ENCODE data around the gene TBX15.

TBX15 gene
- total RNA-seq: 0 to 0.19 (median 0.17) reads per million in 3 donors

- Histone ChIP-seq H3K4me3 (ENCODE audit: insufficient read depth, low read depth, low read length, poor library complexity, severe bottlenecking) (no peak within 1 kb of the TSS), H3K9me3 (ENCODE audit: control insufficient read depth, low read length) (no peaks in the 10 kb centered on the region), H3K36me3 (ENCODE audit: control insufficient read depth, insufficient read depth, low read length) (no peaks in the 10 kb centered on the region), H3K27ac (ENCODE audit: insufficient read depth, low read length, poor library complexity, severe bottlenecking) (no peak within 1 kb of the TSS), H3K4me1 (ENCODE audit: control insufficient read depth, insufficient read depth, low read length, poor library complexity, severe bottlenecking) (no peaks in the 10 kb centered on the region), H3K27me3 (replicated peaks; ENCODE audit: control insufficient read depth, insufficient read depth, low read length, poor library complexity, severe bottlenecking) (peaks cover 70% of the 10 kb centered on the region)
- no peak for DNase-seq
These were observed at the start of gene TBX15 for GRCh38 chr1:118988186-118989005. TSS of gene TBX15 (minus strand) at chr1:118988343. CDS start at chr1:118987795, 548 bp downstream.

GRCh38 chr1:119034359-119034758, 46.2 kb upstream of the TBX15 start:
- Histone ChIP-seq H3K27ac (ENCODE audit: insufficient read depth, low read length, poor library complexity, severe bottlenecking) (no peak overlapping the region), H3K36me3 (ENCODE audit: control insufficient read depth, insufficient read depth, low read length) (peaks cover 15% of the 10 kb centered on the region), H3K4me1 (ENCODE audit: control insufficient read depth, insufficient read depth, low read length, poor library complexity, severe bottlenecking) (no peaks in the 10 kb centered on the region), H3K9me3 (ENCODE audit: control insufficient read depth, low read length) (no peaks in the 10 kb centered on the region), H3K4me3 (ENCODE audit: insufficient read depth, low read depth, low read length, poor library complexity, severe bottlenecking) (no peak overlapping the region), H3K27me3 (replicated peaks; ENCODE audit: control insufficient read depth, insufficient read depth, low read length, poor library complexity, severe bottlenecking) (no peaks in the 10 kb centered on the region)
- no peak for DNase-seq

DNA sequence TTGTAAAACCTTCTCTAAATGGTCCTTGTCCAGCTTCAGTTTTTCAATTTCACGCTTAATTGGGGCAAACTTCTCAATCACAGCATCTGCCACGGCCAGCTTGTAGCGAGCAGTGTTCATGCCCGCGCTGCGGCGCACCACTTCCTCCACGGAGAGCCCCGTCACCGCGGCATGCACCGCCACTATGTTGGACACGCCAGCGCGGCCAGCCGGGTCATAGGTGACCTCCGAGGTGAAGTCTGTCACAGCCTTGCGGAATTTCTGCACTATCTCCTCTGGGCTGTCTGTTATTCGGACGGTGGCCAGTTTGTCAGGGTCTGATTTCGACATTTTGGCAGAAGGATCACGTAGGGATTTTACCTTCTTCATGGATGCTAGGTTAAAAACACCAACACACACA, 44.8 kb upstream of the TBX15 start:
- no peak overlapping the region for H3K27ac ChIP-seq (ENCODE audit: insufficient read depth, low read length, poor library complexity, severe bottlenecking)
- H3K9me3 ChIP-seq (ENCODE audit: control insufficient read depth, low read length): no peaks in the 10 kb centered on the region
- no peak for DNase-seq

DNA sequence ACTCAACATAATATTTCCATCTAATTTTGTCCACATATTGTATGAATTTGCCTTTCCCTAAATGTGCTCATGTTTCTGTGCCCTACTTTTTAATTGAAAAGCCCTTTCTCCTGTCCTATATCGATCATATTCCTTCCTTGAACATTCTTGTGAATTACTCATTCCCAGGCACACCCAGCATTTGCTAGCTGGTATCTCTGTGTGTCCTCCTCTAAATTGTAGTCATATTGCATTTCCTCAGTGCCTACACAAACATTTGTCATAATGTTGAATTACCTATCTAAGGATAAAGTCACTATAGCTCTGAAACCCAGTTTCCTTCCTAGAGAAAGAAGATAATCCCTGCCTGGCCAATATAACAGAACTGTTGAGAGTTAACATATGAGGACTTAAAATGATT, 39.6 kb upstream of the TBX15 start:
- Histone ChIP-seq H3K4me3 (ENCODE audit: insufficient read depth, low read depth, low read length, poor library complexity, severe bottlenecking) (no peak overlapping the region), H3K36me3 (ENCODE audit: control insufficient read depth, insufficient read depth, low read length) (peaks cover 4% of the 10 kb centered on the region), H3K4me1 (ENCODE audit: control insufficient read depth, insufficient read depth, low read length, poor library complexity, severe bottlenecking) (no peaks in the 10 kb centered on the region), H3K27me3 (replicated peaks; ENCODE audit: control insufficient read depth, insufficient read depth, low read length, poor library complexity, severe bottlenecking) (no peaks in the 10 kb centered on the region), H3K27ac (ENCODE audit: insufficient read depth, low read length, poor library complexity, severe bottlenecking) (no peak overlapping the region), H3K9me3 (ENCODE audit: control insufficient read depth, low read length) (no peaks in the 10 kb centered on the region)
- DNase-seq: no peak

More for the DNA sequence above, 44.8 kb upstream of the TBX15 start:
- no peaks in the 10 kb centered on the region for H3K27me3 ChIP-seq (replicated peaks; ENCODE audit: control insufficient read depth, insufficient read depth, low read length, poor library complexity, severe bottlenecking)
- peaks cover 12% of the 10 kb centered on the region for H3K36me3 ChIP-seq (ENCODE audit: control insufficient read depth, insufficient read depth, low read length)
- H3K4me3 ChIP-seq (ENCODE audit: insufficient read depth, low read depth, low read length, poor library complexity, severe bottlenecking): no peak overlapping the region
- H3K4me1 ChIP-seq (ENCODE audit: control insufficient read depth, insufficient read depth, low read length, poor library complexity, severe bottlenecking): no peaks in the 10 kb centered on the region

GRCh38 chr1:119026956-119027355, 38.8 kb upstream of the TBX15 start:
- Histone ChIP-seq H3K27me3 (replicated peaks; ENCODE audit: control insufficient read depth, insufficient read depth, low read length, poor library complexity, severe bottlenecking) (no peaks in the 10 kb centered on the region), H3K27ac (ENCODE audit: insufficient read depth, low read length, poor library complexity, severe bottlenecking) (no peak overlapping the region), H3K4me3 (ENCODE audit: insufficient read depth, low read depth, low read length, poor library complexity, severe bottlenecking) (no peak overlapping the region), H3K9me3 (ENCODE audit: control insufficient read depth, low read length) (no peaks in the 10 kb centered on the region), H3K4me1 (ENCODE audit: control insufficient read depth, insufficient read depth, low read length, poor library complexity, severe bottlenecking) (no peaks in the 10 kb centered on the region), H3K36me3 (ENCODE audit: control insufficient read depth, insufficient read depth, low read length) (no peaks in the 10 kb centered on the region)
- no peak for DNase-seq

GRCh38 chr1:119015547-119015946, 27.4 kb upstream of the TBX15 start:
- H3K27ac ChIP-seq (ENCODE audit: insufficient read depth, low read length, poor library complexity, severe bottlenecking): no peak overlapping the region

GRCh38 chr1:119012383-119012782, 24.2 kb upstream of the TBX15 start:
- Histone ChIP-seq H3K27ac (ENCODE audit: insufficient read depth, low read length, poor library complexity, severe bottlenecking) (no peak overlapping the region), H3K36me3 (ENCODE audit: control insufficient read depth, insufficient read depth, low read length) (no peaks in the 10 kb centered on the region), H3K9me3 (ENCODE audit: control insufficient read depth, low read length) (peaks cover 4% of the 10 kb centered on the region), H3K4me3 (ENCODE audit: insufficient read depth, low read depth, low read length, poor library complexity, severe bottlenecking) (no peak overlapping the region), H3K4me1 (ENCODE audit: control insufficient read depth, insufficient read depth, low read length, poor library complexity, severe bottlenecking) (peaks cover 3% of the 10 kb centered on the region), H3K27me3 (replicated peaks; ENCODE audit: control insufficient read depth, insufficient read depth, low read length, poor library complexity, severe bottlenecking) (peaks cover 16% of the 10 kb centered on the region)
- DNase-seq: no peak

More at GRCh38 chr1:119015547-119015946, 27.4 kb upstream of the TBX15 start:
- Histone ChIP-seq H3K4me3 (ENCODE audit: insufficient read depth, low read depth, low read length, poor library complexity, severe bottlenecking) (no peak overlapping the region), H3K36me3 (ENCODE audit: control insufficient read depth, insufficient read depth, low read length) (no peaks in the 10 kb centered on the region), H3K27me3 (replicated peaks; ENCODE audit: control insufficient read depth, insufficient read depth, low read length, poor library complexity, severe bottlenecking) (no peaks in the 10 kb centered on the region), H3K4me1 (ENCODE audit: control insufficient read depth, insufficient read depth, low read length, poor library complexity, severe bottlenecking) (no peaks in the 10 kb centered on the region), H3K9me3 (ENCODE audit: control insufficient read depth, low read length) (no peaks in the 10 kb centered on the region)
- DNase-seq: no peak

DNA sequence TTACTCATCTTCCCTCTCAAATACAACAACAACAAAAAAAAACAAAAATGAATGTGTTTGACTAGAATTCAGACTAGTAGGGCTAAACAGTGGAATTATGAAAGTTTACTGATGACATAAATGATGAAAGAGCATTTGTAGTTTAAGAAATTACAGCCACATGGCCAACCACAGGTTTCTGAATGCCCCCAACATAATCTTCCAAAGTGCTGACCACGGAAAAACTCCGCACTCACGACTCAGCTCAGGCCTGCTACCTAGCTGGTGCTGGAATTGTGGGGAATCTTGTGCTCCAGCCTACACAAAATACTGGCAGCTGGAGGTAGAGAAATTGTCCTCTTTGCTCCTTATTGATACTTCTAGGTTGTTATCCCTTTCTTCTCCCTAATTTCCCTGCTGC, 23.6 kb upstream of the TBX15 start:
- Histone ChIP-seq H3K4me3 (ENCODE audit: insufficient read depth, low read depth, low read length, poor library complexity, severe bottlenecking) (no peak overlapping the region), H3K4me1 (ENCODE audit: control insufficient read depth, insufficient read depth, low read length, poor library complexity, severe bottlenecking) (peaks cover 3% of the 10 kb centered on the region), H3K36me3 (ENCODE audit: control insufficient read depth, insufficient read depth, low read length) (no peaks in the 10 kb centered on the region), H3K27me3 (replicated peaks; ENCODE audit: control insufficient read depth, insufficient read depth, low read length, poor library complexity, severe bottlenecking) (peaks cover 22% of the 10 kb centered on the region), H3K27ac (ENCODE audit: insufficient read depth, low read length, poor library complexity, severe bottlenecking) (no peak overlapping the region), H3K9me3 (ENCODE audit: control insufficient read depth, low read length) (peaks cover 6% of the 10 kb centered on the region)
- no peak for DNase-seq

DNA sequence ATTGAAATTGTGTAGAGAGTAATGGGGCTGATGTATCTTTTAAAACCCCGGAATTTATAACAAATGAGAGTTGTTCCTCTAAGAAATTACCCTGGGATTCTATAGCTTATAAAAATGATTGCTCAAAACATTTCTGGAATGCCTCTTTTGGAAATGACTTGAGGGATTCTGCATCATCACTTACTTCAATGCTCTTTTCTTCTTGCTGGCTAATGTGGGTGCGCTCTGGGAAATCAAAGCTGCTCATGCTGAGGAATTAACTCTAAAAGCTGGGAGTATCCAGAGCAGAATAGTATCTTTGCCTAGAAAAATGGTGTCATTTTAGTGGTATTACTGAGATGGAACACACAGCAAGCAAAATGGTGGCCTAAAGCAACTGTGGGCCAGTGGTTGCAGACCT, 23.0 kb upstream of the TBX15 start:
- peaks cover 26% of the 10 kb centered on the region for H3K27me3 ChIP-seq (replicated peaks; ENCODE audit: control insufficient read depth, insufficient read depth, low read length, poor library complexity, severe bottlenecking)
- no peak overlapping the region for H3K27ac ChIP-seq (ENCODE audit: insufficient read depth, low read length, poor library complexity, severe bottlenecking)
- H3K36me3 ChIP-seq (ENCODE audit: control insufficient read depth, insufficient read depth, low read length): no peaks in the 10 kb centered on the region
- peaks cover 6% of the 10 kb centered on the region for H3K9me3 ChIP-seq (ENCODE audit: control insufficient read depth, low read length)
- no peak for DNase-seq
- peaks cover 3% of the 10 kb centered on the region for H3K4me1 ChIP-seq (ENCODE audit: control insufficient read depth, insufficient read depth, low read length, poor library complexity, severe bottlenecking)
- no peak overlapping the region for H3K4me3 ChIP-seq (ENCODE audit: insufficient read depth, low read depth, low read length, poor library complexity, severe bottlenecking)

DNA sequence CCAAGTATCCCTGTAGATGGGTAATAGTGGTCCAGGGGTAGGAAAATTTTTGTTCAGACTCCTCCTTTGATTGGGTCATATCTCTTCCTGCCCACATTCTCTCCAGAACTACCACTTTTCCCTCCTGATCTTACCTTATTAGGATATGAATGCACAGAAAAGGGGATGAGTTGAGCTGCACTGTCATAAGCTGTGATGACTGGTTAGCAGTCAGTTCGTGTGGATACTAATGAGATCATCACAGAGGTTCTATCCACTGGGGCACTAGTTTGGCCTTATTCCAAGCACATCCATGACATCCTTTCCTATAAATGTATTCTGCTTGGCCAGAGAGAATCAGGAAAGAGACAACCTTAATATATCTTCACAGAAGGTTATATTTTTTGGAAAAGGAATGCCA, 22.1 kb upstream of the TBX15 start:
- peaks cover 6% of the 10 kb centered on the region for H3K9me3 ChIP-seq (ENCODE audit: control insufficient read depth, low read length)
- no peaks in the 10 kb centered on the region for H3K36me3 ChIP-seq (ENCODE audit: control insufficient read depth, insufficient read depth, low read length)
- peaks cover 3% of the 10 kb centered on the region for H3K4me1 ChIP-seq (ENCODE audit: control insufficient read depth, insufficient read depth, low read length, poor library complexity, severe bottlenecking)
- H3K4me3 ChIP-seq (ENCODE audit: insufficient read depth, low read depth, low read length, poor library complexity, severe bottlenecking): no peak overlapping the region
- H3K27ac ChIP-seq (ENCODE audit: insufficient read depth, low read length, poor library complexity, severe bottlenecking): no peak overlapping the region
- no peak for DNase-seq
- peaks cover 30% of the 10 kb centered on the region for H3K27me3 ChIP-seq (replicated peaks; ENCODE audit: control insufficient read depth, insufficient read depth, low read length, poor library complexity, severe bottlenecking)

Measured in effector memory CD4-positive, alpha-beta T cell (primary cell).